ENCODE data around the gene RNF207. TPM values are rescaled to one million over a fixed set of nuclear protein-coding genes. Genes with fewer than 3 reads are reported as not detected.
A peak's percentile ranks its signal among the peaks of the same experiment; 100 is the strongest.

Gene RNF207
- total RNA-seq, result 100 to 1,000 TPM in 3 of 4 donors, 10 to 100 TPM in 1; 56.9 to 153 (median 118) TPM

GRCh38 chr1:6205849-6206519 is at the start of gene RNF207:
TSS of gene RNF207 (plus strand) at chr1:6206119. CDS start at chr1:6206536, 417 bp downstream.
- Histone ChIP-seq H3K27me3 (no peaks in the 10 kb centered on the region), H3K36me3 (peaks cover 0 to 7% (median 0%) of the 10 kb centered on the region in 3 donors), H3K4me3 (peak within 1 kb of the TSS; percentile 38 to 69 (median 47)), H3K27ac (peak within 1 kb of the TSS; percentile 44 to 78 (median 74)), H3K4me1 (peaks cover 5 to 44% (median 25%) of the 10 kb centered on the region in 4 donors), H3K9me3 (no peaks in the 10 kb centered on the region)
- DNase-seq, result peak; percentile 26 to 85 (median 75)
- peak in 2 of 6 experiments; percentile 3 for TF ChIP-seq CTCF (IDR thresholded peaks at IDR 0.05)
- peak; percentile 51 to 65 for TF ChIP-seq POLR2A (IDR thresholded peaks at IDR 0.05)

GRCh38 chr1:6157132-6157527 is 48.8 kb upstream of the RNF207 start:
- H3K4me3 ChIP-seq, result no peak overlapping the region
- H3K9me3 ChIP-seq, result no peaks in the 10 kb centered on the region
- H3K27ac ChIP-seq, result no peak overlapping the region
- DNase-seq, result no peak
- H3K27me3 ChIP-seq, result no peaks in the 10 kb centered on the region
- no peak for TF ChIP-seq POLR2A (IDR thresholded peaks at IDR 0.05)
- TF ChIP-seq CTCF (IDR thresholded peaks at IDR 0.05), result no peak
- peaks cover 0 to 5% (median 0%) of the 10 kb centered on the region in 4 donors for H3K4me1 ChIP-seq
- H3K36me3 ChIP-seq, result no peaks in the 10 kb centered on the region

- no peak for TF ChIP-seq POLR2A (IDR thresholded peaks at IDR 0.05)
- no peak for TF ChIP-seq CTCF (IDR thresholded peaks at IDR 0.05)
- Histone ChIP-seq H3K27me3 (no peaks in the 10 kb centered on the region), H3K27ac (no peak overlapping the region), H3K4me3 (no peak overlapping the region), H3K9me3 (no peaks in the 10 kb centered on the region), H3K36me3 (no peaks in the 10 kb centered on the region), H3K4me1 (peaks cover 0 to 5% (median 0%) of the 10 kb centered on the region in 4 donors)
- DNase-seq, result peak in 1 of 3 donors; percentile 63
Observed at GRCh38 chr1:6157528-6158174, 48.3 kb upstream of the RNF207 start.

GRCh38 chr1:6158181-6158580 is 47.7 kb upstream of the RNF207 start:
- TF ChIP-seq CTCF (IDR thresholded peaks at IDR 0.05) (no peak), POLR2A (IDR thresholded peaks at IDR 0.05) (no peak)
- H3K27ac ChIP-seq, result no peak overlapping the region
- H3K4me3 ChIP-seq, result no peak overlapping the region
- H3K36me3 ChIP-seq, result no peaks in the 10 kb centered on the region
- no peak for DNase-seq
- peaks cover 0 to 5% (median 0%) of the 10 kb centered on the region in 4 donors for H3K4me1 ChIP-seq
- H3K9me3 ChIP-seq, result no peaks in the 10 kb centered on the region
- no peaks in the 10 kb centered on the region for H3K27me3 ChIP-seq

GRCh38 chr1:6162341-6162740 is 43.6 kb upstream of the RNF207 start:
- Histone ChIP-seq H3K27me3 (no peaks in the 10 kb centered on the region), H3K4me3 (no peak overlapping the region), H3K9me3 (no peaks in the 10 kb centered on the region), H3K4me1 (peaks cover 0 to 2% (median 0%) of the 10 kb centered on the region in 4 donors), H3K36me3 (no peaks in the 10 kb centered on the region), H3K27ac (no peak overlapping the region)
- TF ChIP-seq CTCF (IDR thresholded peaks at IDR 0.05) (no peak), POLR2A (IDR thresholded peaks at IDR 0.05) (no peak)
- DNase-seq, result no peak
